Osteoblast (primary cell): ENCODE results near the gene KIF25. TPM values are rescaled to one million over a fixed set of nuclear protein-coding genes. Genes with fewer than 3 reads are reported as not detected.

Experiments used
- DNase-seq: peaks from one replicate; pipeline ENCODE4 v3.0.0; 2011; ENCODE audit warnings: low spot score, mixed read lengths; ENCODE audit not compliant: insufficient read length; ENCODE audit errors: missing footprints
- H2AFZ ChIP-seq: 2 replicates; pipeline ENCODE4 v1.6.0; 2011; ENCODE audit warnings: mild to moderate bottlenecking, low read length
- H3K27ac ChIP-seq: 2 replicates; pipeline ENCODE4 v1.5.1; 2011; ENCODE audit warnings: mild to moderate bottlenecking, low read depth, low read length, moderate library complexity
- H3K27me3 ChIP-seq: 2 replicates; pipeline ENCODE4 v1.6.0; 2012; ENCODE audit warnings: mild to moderate bottlenecking, control low read depth, inconsistent platforms, low read length, moderate library complexity; ENCODE audit not compliant: insufficient read depth
- H3K36me3 ChIP-seq: 2 replicates; pipeline ENCODE4 v1.5.1; 2011; ENCODE audit warnings: mild to moderate bottlenecking, low read length, control low read depth, moderate library complexity; ENCODE audit not compliant: insufficient read depth
- H3K4me1 ChIP-seq: 2 replicates; pipeline ENCODE4 v1.5.1; 2011; ENCODE audit warnings: mild to moderate bottlenecking, low read length, control low read depth, moderate library complexity; ENCODE audit not compliant: insufficient read depth
- H3K4me2 ChIP-seq: 2 replicates; pipeline ENCODE4 v1.6.0; 2011; ENCODE audit warnings: mild to moderate bottlenecking, low read length; ENCODE audit not compliant: insufficient read depth
- H3K4me3 ChIP-seq: fragments of 200-600 bp; sonication (generic); 3 replicates; pipeline ENCODE4 v1.5.1; 2012; ENCODE audit warnings: mild to moderate bottlenecking, low read length, inconsistent platforms; ENCODE audit not compliant: insufficient read depth
- H3K79me2 ChIP-seq: 2 replicates; pipeline ENCODE4 v1.6.0; 2012; ENCODE audit warnings: mild to moderate bottlenecking, low read length, control low read depth, inconsistent platforms; ENCODE audit not compliant: insufficient read depth
- H3K9me3 ChIP-seq: 2 replicates; pipeline ENCODE4 v1.5.1; 2011; ENCODE audit warnings: low read depth, low read length, control low read depth
- H4K20me1 ChIP-seq: 2 replicates; pipeline ENCODE4 v1.6.0; 2012; ENCODE audit warnings: mild to moderate bottlenecking, low read length, control low read depth; ENCODE audit not compliant: insufficient read depth
- CTCF ChIP-seq: IDR thresholded peaks from 2 replicates; pipeline ENCODE4 v1.5.1; 2011; ENCODE audit warnings: mild to moderate bottlenecking, low read depth, low read length, moderate library complexity; ENCODE audit errors: extremely low read depth
- total RNA-seq: library from RNA; depleted of rRNA; stranded (reverse); fragments of >200 nt; gene quantifications from 2 replicates; pipeline ENCODE4 v1.2.3, GENCODE V29; 2012

KIF25 gene
- total RNA-seq, 1 donor: not detected

GRCh38 chr6:167977717-167978467, 19.6 kb upstream of the KIF25 start:
- no peaks in the 10 kb centered on the region for H3K79me2 ChIP-seq
- no peak overlapping the region for H2AFZ ChIP-seq
- H3K9me3 ChIP-seq: no peaks in the 10 kb centered on the region
- TF ChIP-seq CTCF: no peak
- H3K4me3 ChIP-seq: no peak overlapping the region
- no peak overlapping the region for H3K4me2 ChIP-seq
- H3K4me1 ChIP-seq: no peaks in the 10 kb centered on the region
- no peaks in the 10 kb centered on the region for H3K36me3 ChIP-seq
- no peak overlapping the region for H3K27ac ChIP-seq
- no peaks in the 10 kb centered on the region for H3K27me3 ChIP-seq
- DNase-seq: no peak
- H4K20me1 ChIP-seq: no peaks in the 10 kb centered on the region

GRCh38 chr6:167978607-167979006, 18.9 kb upstream of the KIF25 start:
- Histone ChIP-seq H3K4me1 (no peaks in the 10 kb centered on the region), H3K79me2 (no peaks in the 10 kb centered on the region), H3K27ac (no peak overlapping the region), H3K4me2 (no peak overlapping the region), H3K36me3 (no peaks in the 10 kb centered on the region), H3K9me3 (no peaks in the 10 kb centered on the region), H3K4me3 (no peak overlapping the region), H2AFZ (no peak overlapping the region), H3K27me3 (no peaks in the 10 kb centered on the region), H4K20me1 (no peaks in the 10 kb centered on the region)
- TF ChIP-seq CTCF: no peak
- DNase-seq: no peak

GRCh38 chr6:167979436-167980139, 17.9 kb upstream of the KIF25 start:
- no peaks in the 10 kb centered on the region for H3K27me3 ChIP-seq
- H3K79me2 ChIP-seq: no peaks in the 10 kb centered on the region
- DNase-seq: no peak
- no peaks in the 10 kb centered on the region for H3K9me3 ChIP-seq
- H4K20me1 ChIP-seq: no peaks in the 10 kb centered on the region
- no peak overlapping the region for H2AFZ ChIP-seq
- H3K27ac ChIP-seq: no peak overlapping the region
- no peak overlapping the region for H3K4me3 ChIP-seq
- no peak overlapping the region for H3K4me2 ChIP-seq
- H3K36me3 ChIP-seq: no peaks in the 10 kb centered on the region
- H3K4me1 ChIP-seq: no peaks in the 10 kb centered on the region
- no peak for TF ChIP-seq CTCF

- H3K36me3 ChIP-seq: no peaks in the 10 kb centered on the region
- no peak overlapping the region for H3K27ac ChIP-seq
- no peaks in the 10 kb centered on the region for H3K79me2 ChIP-seq
- no peak overlapping the region for H3K4me3 ChIP-seq
- TF ChIP-seq CTCF: no peak
- no peak overlapping the region for H2AFZ ChIP-seq
- no peaks in the 10 kb centered on the region for H3K4me1 ChIP-seq
- no peak overlapping the region for H3K4me2 ChIP-seq
- DNase-seq: no peak
- H3K27me3 ChIP-seq: no peaks in the 10 kb centered on the region
- no peaks in the 10 kb centered on the region for H4K20me1 ChIP-seq
- H3K9me3 ChIP-seq: no peaks in the 10 kb centered on the region
Observed at GRCh38 chr6:167980911-167981580, 16.4 kb upstream of the KIF25 start.
